Bronchial epithelial cell (primary cell): ENCODE data around the gene STX18. TPM values are rescaled to one million over a fixed set of nuclear protein-coding genes. Genes with fewer than 3 reads are reported as not detected.
"Not testable (repeated sequence)": the region's sequence is repeated elsewhere in the genome, so short reads cannot be mapped to it uniquely, and the experiment has no call there.

ENCODE experiments used
- DNase-seq: peaks from one replicate; pipeline ENCODE4 v3.0.0-alpha.2; 2010; ENCODE audit warnings: low read depth
- FAIRE-seq: peaks from 2 replicates; lab custom pipeline; 2011; peaks lifted over from hg19 to GRCh38; lab: Jason Lieb, UNC
- H3K27me3 ChIP-seq: 2 replicates; pipeline ENCODE4 v1.5.1; 2011; ENCODE audit warnings: low read length; ENCODE audit not compliant: control insufficient read depth, insufficient read depth
- H3K36me3 ChIP-seq: 2 replicates; pipeline ENCODE4 v1.5.1; 2011; ENCODE audit warnings: low read length; ENCODE audit not compliant: control insufficient read depth, insufficient read depth
- H3K4me3 ChIP-seq: 2 replicates; pipeline ENCODE4 v1.5.1; 2011; ENCODE audit warnings: mild to moderate bottlenecking, low read depth, low read length, control low read depth
- CTCF ChIP-seq: IDR thresholded peaks from 2 replicates; pipeline ENCODE4 v1.5.1; 2011; ENCODE audit warnings: mild to moderate bottlenecking, moderate library complexity, low read length, control low read depth, inconsistent platforms; ENCODE audit not compliant: insufficient read depth, severe bottlenecking
- total RNA-seq: library from RNA; depleted of rRNA; stranded (reverse); fragments of >200 nt; gene quantifications from 2 replicates; pipeline ENCODE4 v1.2.1, GENCODE V29; 2014

Gene STX18
- total RNA-seq, 1 donor from 2014 or later: 21.6 TPM

- FAIRE-seq: no peak
- no peak overlapping the region for H3K4me3 ChIP-seq
- TF ChIP-seq CTCF: no peak
- no peak for DNase-seq
- no peaks in the 10 kb centered on the region for H3K27me3 ChIP-seq
- H3K36me3 ChIP-seq: peaks cover 7% of the 10 kb centered on the region
Measured at GRCh38 chr4:4425696-4426095, 116.2 kb downstream of the STX18 start.

- DNase-seq (peak; percentile 47), FAIRE-seq (no peak)
- Histone ChIP-seq H3K4me3 (no peak overlapping the region), H3K36me3 (peaks cover 12% of the 10 kb centered on the region), H3K27me3 (no peaks in the 10 kb centered on the region)
- TF ChIP-seq CTCF: no peak
Measured at GRCh38 chr4:4425119-4425690, 116.6 kb downstream of the STX18 start.

GRCh38 chr4:4424499-4425115, 117.2 kb downstream of the STX18 start:
- DNase-seq (no peak), FAIRE-seq (peak; percentile 18)
- no peak overlapping the region for H3K4me3 ChIP-seq
- H3K27me3 ChIP-seq: no peaks in the 10 kb centered on the region
- TF ChIP-seq CTCF: no peak
- H3K36me3 ChIP-seq: peaks cover 15% of the 10 kb centered on the region

- no peak overlapping the region for H3K4me3 ChIP-seq
- TF ChIP-seq CTCF: no peak
- peaks cover 16% of the 10 kb centered on the region for H3K36me3 ChIP-seq
- H3K27me3 ChIP-seq: no peaks in the 10 kb centered on the region
- DNase-seq (no peak), FAIRE-seq (peak; percentile 23)
Measured at GRCh38 chr4:4423706-4424498, 117.9 kb downstream of the STX18 start.

GRCh38 chr4:4422856-4423499, 118.9 kb downstream of the STX18 start:
- DNase-seq: no peak
- Histone ChIP-seq H3K36me3 (peaks cover 17% of the 10 kb centered on the region), H3K4me3 (no peak overlapping the region), H3K27me3 (no peaks in the 10 kb centered on the region)
- no peak for FAIRE-seq
- TF ChIP-seq CTCF: no peak

GRCh38 chr4:4422117-4422516, 119.7 kb downstream of the STX18 start:
- H3K27me3 ChIP-seq, DNase-seq, FAIRE-seq, H3K4me3 ChIP-seq: not testable (repeated sequence)
- H3K36me3 ChIP-seq: peaks cover 18% of the 10 kb centered on the region
